Epithelial cell of proximal tubule (primary cell): Measurements from ENCODE around the gene DAND5. TPM values are rescaled to one million over a fixed set of nuclear protein-coding genes. Genes with fewer than 3 reads are reported as not detected.
A peak's percentile ranks its signal among the peaks of the same experiment; 100 is the strongest.

ENCODE experiments used
- DNase-seq: peaks from one replicate; pipeline ENCODE4 v3.0.0-alpha.2; 2011; ENCODE audit warnings: low read depth
- H3K4me3 ChIP-seq: 2 replicates; pipeline ENCODE4 v1.5.1; 2011; ENCODE audit warnings: low read depth, mild to moderate bottlenecking, low read length
- CTCF ChIP-seq: conservative IDR thresholded peaks from 2 replicates; pipeline ENCODE4 v1.5.1; 2012; ENCODE audit warnings: low read depth, mild to moderate bottlenecking, low read length
- total RNA-seq: library from RNA; depleted of rRNA; stranded (reverse); fragments of >200 nt; gene quantifications from 2 replicates; pipeline ENCODE4 v1.2.3, GENCODE V29; 2015

The DAND5 gene, protein sequence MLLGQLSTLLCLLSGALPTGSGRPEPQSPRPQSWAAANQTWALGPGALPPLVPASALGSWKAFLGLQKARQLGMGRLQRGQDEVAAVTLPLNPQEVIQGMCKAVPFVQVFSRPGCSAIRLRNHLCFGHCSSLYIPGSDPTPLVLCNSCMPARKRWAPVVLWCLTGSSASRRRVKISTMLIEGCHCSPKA
- 0.06 and 0.07 TPM in 2 replicates for total RNA-seq

DNA sequence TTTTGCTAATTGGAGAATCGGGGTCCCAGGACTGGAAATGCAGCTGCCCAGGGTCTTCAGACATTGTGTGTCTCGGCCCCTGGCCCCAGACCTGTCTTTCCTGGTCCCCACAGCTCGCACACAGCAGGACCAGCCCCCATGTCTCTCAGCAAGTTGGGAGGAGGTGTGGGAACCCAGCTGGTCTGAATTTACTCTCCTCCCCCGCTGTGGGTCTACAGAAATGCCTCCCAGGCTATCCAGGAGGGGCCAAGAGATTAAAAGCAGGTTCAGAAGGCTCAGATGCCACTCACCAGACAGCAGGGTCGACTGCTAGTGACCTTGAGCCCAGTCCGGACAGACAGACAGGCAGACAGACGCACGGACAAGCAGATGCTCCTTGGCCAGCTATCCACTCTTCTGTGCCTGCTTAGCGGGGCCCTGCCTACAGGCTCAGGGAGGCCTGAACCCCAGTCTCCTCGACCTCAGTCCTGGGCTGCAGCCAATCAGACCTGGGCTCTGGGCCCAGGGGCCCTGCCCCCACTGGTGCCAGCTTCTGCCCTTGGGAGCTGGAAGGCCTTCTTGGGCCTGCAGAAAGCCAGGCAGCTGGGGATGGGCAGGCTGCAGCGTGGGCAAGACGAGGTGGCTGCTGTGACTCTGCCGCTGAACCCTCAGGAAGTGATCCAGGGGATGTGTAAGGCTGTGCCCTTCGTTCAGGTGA is at the start of gene DAND5:
TSS of gene DAND5 (plus strand) at position 285 of the 697 bp plus-strand sequence. CDS start at position 370, 85 bp downstream.
- TF ChIP-seq CTCF: no peak
- H3K4me3 ChIP-seq: no peak within 1 kb of the TSS
- no peak for DNase-seq

- H3K4me3 ChIP-seq: no peak overlapping the region
- DNase-seq: no peak
- no peak for TF ChIP-seq CTCF
These were observed 48.3 kb upstream of the DAND5 start for GRCh38 chr19:12921047-12921446.

- no peak overlapping the region for H3K4me3 ChIP-seq
- DNase-seq: no peak
- TF ChIP-seq CTCF: no peak
These were observed 46.4 kb upstream of the DAND5 start for GRCh38 chr19:12922959-12923358.

- no peak overlapping the region for H3K4me3 ChIP-seq
- no peak for TF ChIP-seq CTCF
- no peak for DNase-seq
These were observed 44.6 kb upstream of the DAND5 start for GRCh38 chr19:12924621-12925310.

- no peak overlapping the region for H3K4me3 ChIP-seq
- no peak for TF ChIP-seq CTCF
- DNase-seq: no peak
These were observed 39.3 kb upstream of the DAND5 start for GRCh38 chr19:12930002-12930645.

DNA sequence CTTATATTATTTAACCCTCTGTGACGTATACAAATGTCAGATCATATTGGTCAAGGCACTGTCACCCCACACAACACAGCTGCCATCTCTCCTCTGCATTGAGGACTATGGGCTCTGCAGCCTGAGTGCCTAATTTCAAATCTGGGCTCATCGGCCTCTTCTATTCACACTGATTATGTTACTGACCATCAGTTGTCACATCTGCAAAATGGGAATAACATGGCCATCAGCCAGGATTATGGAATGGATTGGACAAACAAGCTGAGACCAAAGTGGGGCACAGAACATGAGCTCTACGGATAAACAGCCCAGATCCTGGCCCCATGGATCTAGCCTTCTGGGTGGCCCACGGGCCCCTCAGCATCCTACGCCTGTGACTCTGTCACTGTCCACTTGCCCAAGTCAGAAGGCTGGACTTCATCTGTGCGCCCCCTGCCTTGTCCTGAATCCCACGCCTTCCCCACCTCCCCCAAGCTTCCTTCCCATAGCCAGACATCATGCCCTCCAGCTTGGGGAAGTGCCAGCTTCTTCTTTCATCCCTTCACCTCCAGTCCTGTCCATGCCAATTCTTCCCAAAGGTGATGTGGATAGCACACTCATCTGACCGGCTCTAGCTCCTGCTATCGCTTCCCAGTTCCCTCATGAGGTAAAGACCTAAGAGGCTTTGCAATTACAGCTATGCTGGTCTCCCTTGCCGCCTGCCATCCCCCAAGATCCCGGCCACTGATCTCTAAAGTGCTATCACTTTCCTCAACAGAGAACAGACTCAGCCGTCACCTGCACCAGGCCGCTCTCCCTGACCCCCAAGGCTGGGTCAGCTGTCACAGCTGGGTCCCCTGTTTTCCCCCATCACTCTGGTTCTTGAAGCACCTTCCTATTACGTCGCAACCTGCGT is 36.7 kb upstream of the DAND5 start:
- DNase-seq: no peak
- TF ChIP-seq CTCF: no peak
- peak overlapping the region; percentile 98 for H3K4me3 ChIP-seq
